GM12878 (cell line): ENCODE data around the gene TSPEAR. TPM values are rescaled to one million over a fixed set of nuclear protein-coding genes. Genes with fewer than 3 reads are reported as not detected.

Experiments
- ATAC-seq: fragments of 200-7000 bp; cut with Tn5 transposase; 3 replicates; pipeline ENCODE4 v1.9.1; 2020; ENCODE audit warnings: mild to moderate bottlenecking, moderate library complexity
- BruUV-seq: library from RNA; stranded (reverse); fragments of 400-500 nt; replicated peaks from 2 replicates; lab custom pipeline; 2021; lab: Mats Ljungman, UMichigan
- CTCF ChIA-PET: fragments of 300-600 bp; sonication (Branson Sonifier 250); formaldehyde crosslinking; extraction: SDS; loops from one replicate; lab custom pipeline; 2021; ENCODE audit warnings: inconsistent platforms; lab: Yijun Ruan, JAX
- POLR2A ChIA-PET: fragments of 350-600 bp; formaldehyde crosslinking; extraction: SDS; loops from one replicate; lab custom pipeline; 2021; ENCODE audit warnings: inconsistent platforms; lab: Charles Lee
- RAD21 ChIA-PET: fragments of 300-600 bp; sonication (Branson Sonifier 250); formaldehyde crosslinking; loops from one replicate; lab custom pipeline; 2023; ENCODE audit warnings: antibody characterized with exemption; ENCODE audit not compliant: unreplicated experiment; lab: Charles Lee
- SMC1A ChIA-PET: fragments of 300-600 bp; sonication (Branson Sonifier 250); formaldehyde crosslinking; loops from one replicate; lab custom pipeline; 2023; ENCODE audit not compliant: unreplicated experiment, uncharacterized antibody; lab: Charles Lee
- DNase-seq: peaks from one replicate; pipeline ENCODE4 v3.0.0-alpha.2; 2011; ENCODE audit warnings: low read depth, low spot score
- FAIRE-seq: peaks from 3 replicates; lab custom pipeline; 2011; peaks lifted over from hg19 to GRCh38; lab: Jason Lieb, UNC
- H2AFZ ChIP-seq: 2 replicates; pipeline ENCODE4 v1.6.0; 2011; ENCODE audit warnings: low read depth, low read length, control low read depth; ENCODE audit not compliant: control insufficient read depth
- H3K27ac ChIP-seq: 2 replicates; pipeline ENCODE4 v1.5.1; 2011; ENCODE audit warnings: control low read depth; ENCODE audit not compliant: control insufficient read depth, insufficient read depth
- H3K27me3 ChIP-seq, 2 experiments: replicated peaks in 1 of 2; 2 replicates each; pipeline versions ENCODE4 v1.6.0 to v1.6.1; 2011; ENCODE audit warnings: low read length in 1 of 2; ENCODE audit not compliant: control insufficient read depth in 2 of 2, insufficient read depth in 2 of 2
- H3K36me3 ChIP-seq, 2 experiments: 2 replicates each; pipeline ENCODE4 v1.5.1; 2011; ENCODE audit warnings: low read length in 1 of 2; ENCODE audit not compliant: control insufficient read depth in 2 of 2, insufficient read depth in 2 of 2
- H3K4me1 ChIP-seq: 2 replicates; pipeline ENCODE4 v1.6.1; 2011; ENCODE audit warnings: mild to moderate bottlenecking, low read length, moderate library complexity, mixed read lengths; ENCODE audit not compliant: control insufficient read depth, insufficient read depth
- H3K4me2 ChIP-seq: 2 replicates; pipeline ENCODE4 v1.6.0; 2011; ENCODE audit warnings: control low read depth; ENCODE audit not compliant: control insufficient read depth, insufficient read depth
- H3K4me3 ChIP-seq: fragments of 200-600 bp; sonication (generic); 2 replicates; pipeline ENCODE4 v1.5.1; 2016
- H3K79me2 ChIP-seq: 2 replicates; pipeline ENCODE4 v1.6.0; 2011; ENCODE audit warnings: low read length; ENCODE audit not compliant: control insufficient read depth, insufficient read depth
- H3K9ac ChIP-seq: 2 replicates; pipeline ENCODE4 v1.8.0; 2011; ENCODE audit warnings: low read length, control low read depth, mixed read lengths; ENCODE audit not compliant: control insufficient read depth, insufficient read depth
- H3K9me3 ChIP-seq: replicated peaks from 3 replicates; pipeline ENCODE4 v1.5.1; 2011; ENCODE audit warnings: mild to moderate bottlenecking, low read length; ENCODE audit not compliant: control insufficient read depth, insufficient read depth
- H4K20me1 ChIP-seq: 2 replicates; pipeline ENCODE4 v1.6.0; 2011; ENCODE audit not compliant: control insufficient read depth, insufficient read depth
- ASH2L ChIP-seq: fragments of 300-600, 200-600 bp; sonication (generic); IDR thresholded peaks from 2 replicates; pipeline ENCODE4 v1.6.1; 2017; ENCODE audit warnings: low read depth, mild to moderate bottlenecking, borderline replicate concordance
- BRCA1 ChIP-seq: IDR thresholded peaks from 2 replicates; pipeline ENCODE4 v1.6.1; 2011; ENCODE audit warnings: low read depth, low read length, improper control_type of control experiment
- CEBPB ChIP-seq, 2 experiments: fragments of 150-350 bp in 1 of 2; IDR thresholded peaks; 2 replicates each; pipeline ENCODE4 v1.6.1; 2012 to 2014; ENCODE audit warnings: low read depth in 2 of 2, low read length in 2 of 2, borderline replicate concordance in 1 of 2, inconsistent platforms in 1 of 2
- EZH2 ChIP-seq: IDR thresholded peaks from 2 replicates; pipeline ENCODE4 v1.6.1; 2012; ENCODE audit warnings: low read depth, mild to moderate bottlenecking, control low read depth, inconsistent platforms, low read length, borderline replicate concordance; ENCODE audit not compliant: control insufficient read depth
- KAT2A ChIP-seq: conservative IDR thresholded peaks from 2 replicates; pipeline ENCODE4 v1.6.1; 2011; ENCODE audit warnings: low read depth, low read length; ENCODE audit not compliant: control insufficient read depth
- POLR2A ChIP-seq: IDR thresholded peaks from 2 replicates; pipeline ENCODE4 v1.6.1; 2011; ENCODE audit warnings: low read depth, mild to moderate bottlenecking, low read length
- YY1 ChIP-seq: IDR thresholded peaks from 2 replicates; pipeline ENCODE4 v1.6.1; 2011; ENCODE audit warnings: low read depth, mild to moderate bottlenecking, low read length
- WGBS: methylation state at CpG from one replicate; pipeline ENCODE4 v1.1.6; 2016; ENCODE audit warnings: low lambda C conversion rate; ENCODE audit not compliant: insufficient replicate concordance, insufficient coverage; ENCODE audit errors: missing lambda C conversion rate; 5-methylcytosine and 5-hydroxymethylcytosine counted together
- in situ Hi-C: fragments of 300-500 bp; cut with MboI; formaldehyde crosslinking; loops from 9 replicates; pipeline ENCODE4 v1.14.3; 2018; ENCODE audit warnings: mixed read lengths
- intact Hi-C: fragments of 100-400 bp; cut with micrococcal nuclease; formaldehyde crosslinking; loops from one replicate; pipeline ENCODE4 v1.14.2; 2022; ENCODE audit not compliant: unreplicated experiment
- polyA plus RNA-seq, 11 experiments: library from polyadenylated mRNA; depleted of rRNA in 4 of 11; unstranded in 6 of 11; stranded (reverse) in 5 of 11; fragments of >200 nt; fragmentation: Nextera tagmentation in 4 of 11; fragmentation: Illumina TruSeq in 1 of 11; extraction: Ambion mirVana in 4 of 11; extraction: Trizol in 1 of 11; gene quantifications; 1 replicate in 1 of 11; 2 replicates in 10 of 11; pipeline versions ENCODE4 v1.2.1 to v1.2.3, GENCODE V29; 2011 to 2016; ENCODE audit warnings: inconsistent platforms in 2 of 11, missing spikeins in 2 of 11, low read depth in 1 of 11
- total RNA-seq, 4 experiments: library from RNA; depleted of rRNA in 3 of 4; stranded (reverse); fragments of >200 nt in 3 of 4; fragmentation: Illumina TruSeq in 1 of 4; extraction: Trizol in 1 of 4; gene quantifications; 2 replicates each; pipeline versions ENCODE4 v1.2.1 to v1.2.3, GENCODE V29; 2013 to 2021
- TF ChIP-seq, protein P1 (sequence below): fragments of 450-650 bp; IDR thresholded peaks from 2 replicates; pipeline ENCODE4 v1.6.1; 2016; ENCODE audit warnings: mild to moderate bottlenecking
- TF ChIP-seq, protein P2 (sequence below): fragments of 450-650 bp; formaldehyde crosslinking; IDR thresholded peaks from 2 replicates; pipeline ENCODE4 v1.5.0; 2022; ENCODE audit warnings: mild to moderate bottlenecking, missing genetic modification characterization
- TF ChIP-seq, protein P3 (sequence below): IDR thresholded peaks from 2 replicates; pipeline ENCODE4 v1.6.1; 2012; ENCODE audit warnings: mild to moderate bottlenecking, low read depth, low read length
- TF ChIP-seq, protein P4 (sequence below): IDR thresholded peaks from 2 replicates; pipeline ENCODE4 v1.6.1; 2011; ENCODE audit warnings: low read depth, low read length, improper control_type of control experiment, borderline replicate concordance

The TSPEAR gene
- total and polyA plus RNA-seq, 10 of the 15 experiments (the other 5 are each of a cell fraction or from before 2014, with no cell fraction given): not detected

DNA sequence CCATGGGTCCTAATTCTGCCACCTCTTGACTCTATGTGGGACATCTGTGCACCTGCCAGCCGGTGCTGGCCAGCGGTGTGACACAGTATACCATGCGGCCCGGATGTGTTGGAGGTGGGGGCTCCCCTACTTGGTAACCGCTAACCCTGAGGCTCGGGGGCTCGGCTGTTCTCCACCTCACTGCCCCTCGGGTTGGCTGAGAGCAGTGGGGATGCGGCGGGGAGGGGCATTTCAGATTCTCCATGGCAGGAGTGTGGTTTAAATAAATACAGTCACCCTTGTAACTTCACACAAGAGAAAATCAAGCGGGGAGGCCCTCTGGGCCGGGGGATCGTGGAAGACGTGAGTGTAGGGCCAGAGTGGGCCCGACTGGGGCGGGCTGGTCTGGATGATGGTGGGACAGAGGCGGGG is 182.4 kb downstream of the TSPEAR start (continued):
- no peak for TF ChIP-seq ASH2L

DNA sequence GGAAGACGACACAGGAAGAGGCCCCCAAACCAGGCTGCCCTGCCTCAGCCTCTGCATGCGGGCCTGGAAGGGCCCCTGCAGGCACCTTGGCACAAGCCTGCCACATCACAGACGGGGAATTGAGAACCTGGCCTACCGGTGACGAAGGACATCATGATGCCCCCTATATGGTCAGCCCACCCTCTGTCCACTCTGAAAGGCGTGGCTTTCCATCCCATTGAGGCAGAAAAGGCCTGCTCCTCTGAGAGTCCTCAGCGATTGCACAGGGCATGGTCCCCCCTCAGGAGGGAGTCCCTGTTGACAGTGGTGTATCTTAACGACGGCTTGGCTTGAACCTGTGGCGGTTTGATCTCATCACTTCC is 182.8 kb downstream of the TSPEAR start:
- no peaks in the 10 kb centered on the region for H4K20me1 ChIP-seq
- no peak for ATAC-seq
- no peaks in the 10 kb centered on the region for H3K4me1 ChIP-seq
- in situ Hi-C loops (no loop called here), intact Hi-C loops (no loop called here)
- BruUV-seq: no TSS peak
- FAIRE-seq: no peak
- WGBS: 53% methylated on average over 10 of the region's 10 CpGs
- ChIA-PET RAD21 (no interaction called here), POLR2A (no interaction called here), SMC1A (no interaction called here), CTCF (no interaction called here)
- no peak overlapping the region for H3K4me2 ChIP-seq
- H3K36me3 ChIP-seq: no peaks in the 10 kb centered on the region
- no peak overlapping the region for H3K4me3 ChIP-seq
- no peak overlapping the region for H3K9ac ChIP-seq
- H3K27ac ChIP-seq: no peak overlapping the region
- H3K27me3 ChIP-seq: no peaks in the 10 kb centered on the region
- H3K9me3 ChIP-seq: no peaks in the 10 kb centered on the region; the same call in 2 of the 3 replicates
- no peak for DNase-seq
- no peak overlapping the region for H2AFZ ChIP-seq
- H3K79me2 ChIP-seq: no peaks in the 10 kb centered on the region
- TF ChIP-seq ASH2L (no peak), EZH2 (no peak), KAT2A (no peak), CEBPB (IDR thresholded peaks at IDR 0.05; ENCODE audit: borderline replicate concordance in 1 of 2, low read depth in 2 of 2, low read length in 2 of 2) (no peak), BRCA1 (no peak), POLR2A (no peak), YY1 (no peak)
- TF ChIP-seq, protein P1, sequence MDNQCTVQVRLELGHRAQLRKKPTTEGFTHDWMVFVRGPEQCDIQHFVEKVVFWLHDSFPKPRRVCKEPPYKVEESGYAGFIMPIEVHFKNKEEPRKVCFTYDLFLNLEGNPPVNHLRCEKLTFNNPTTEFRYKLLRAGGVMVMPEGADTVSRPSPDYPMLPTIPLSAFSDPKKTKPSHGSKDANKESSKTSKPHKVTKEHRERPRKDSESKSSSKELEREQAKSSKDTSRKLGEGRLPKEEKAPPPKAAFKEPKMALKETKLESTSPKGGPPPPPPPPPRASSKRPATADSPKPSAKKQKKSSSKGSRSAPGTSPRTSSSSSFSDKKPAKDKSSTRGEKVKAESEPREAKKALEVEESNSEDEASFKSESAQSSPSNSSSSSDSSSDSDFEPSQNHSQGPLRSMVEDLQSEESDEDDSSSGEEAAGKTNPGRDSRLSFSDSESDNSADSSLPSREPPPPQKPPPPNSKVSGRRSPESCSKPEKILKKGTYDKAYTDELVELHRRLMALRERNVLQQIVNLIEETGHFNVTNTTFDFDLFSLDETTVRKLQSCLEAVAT: no peak
- TF ChIP-seq, protein P2, sequence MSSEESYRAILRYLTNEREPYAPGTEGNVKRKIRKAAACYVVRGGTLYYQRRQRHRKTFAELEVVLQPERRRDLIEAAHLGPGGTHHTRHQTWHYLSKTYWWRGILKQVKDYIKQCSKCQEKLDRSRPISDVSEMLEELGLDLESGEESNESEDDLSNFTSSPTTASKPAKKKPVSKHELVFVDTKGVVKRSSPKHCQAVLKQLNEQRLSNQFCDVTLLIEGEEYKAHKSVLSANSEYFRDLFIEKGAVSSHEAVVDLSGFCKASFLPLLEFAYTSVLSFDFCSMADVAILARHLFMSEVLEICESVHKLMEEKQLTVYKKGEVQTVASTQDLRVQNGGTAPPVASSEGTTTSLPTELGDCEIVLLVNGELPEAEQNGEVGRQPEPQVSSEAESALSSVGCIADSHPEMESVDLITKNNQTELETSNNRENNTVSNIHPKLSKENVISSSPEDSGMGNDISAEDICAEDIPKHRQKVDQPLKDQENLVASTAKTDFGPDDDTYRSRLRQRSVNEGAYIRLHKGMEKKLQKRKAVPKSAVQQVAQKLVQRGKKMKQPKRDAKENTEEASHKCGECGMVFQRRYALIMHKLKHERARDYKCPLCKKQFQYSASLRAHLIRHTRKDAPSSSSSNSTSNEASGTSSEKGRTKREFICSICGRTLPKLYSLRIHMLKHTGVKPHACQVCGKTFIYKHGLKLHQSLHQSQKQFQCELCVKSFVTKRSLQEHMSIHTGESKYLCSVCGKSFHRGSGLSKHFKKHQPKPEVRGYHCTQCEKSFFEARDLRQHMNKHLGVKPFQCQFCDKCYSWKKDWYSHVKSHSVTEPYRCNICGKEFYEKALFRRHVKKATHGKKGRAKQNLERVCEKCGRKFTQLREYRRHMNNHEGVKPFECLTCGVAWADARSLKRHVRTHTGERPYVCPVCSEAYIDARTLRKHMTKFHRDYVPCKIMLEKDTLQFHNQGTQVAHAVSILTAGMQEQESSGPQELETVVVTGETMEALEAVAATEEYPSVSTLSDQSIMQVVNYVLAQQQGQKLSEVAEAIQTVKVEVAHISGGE: no peak
- TF ChIP-seq, protein P3, sequence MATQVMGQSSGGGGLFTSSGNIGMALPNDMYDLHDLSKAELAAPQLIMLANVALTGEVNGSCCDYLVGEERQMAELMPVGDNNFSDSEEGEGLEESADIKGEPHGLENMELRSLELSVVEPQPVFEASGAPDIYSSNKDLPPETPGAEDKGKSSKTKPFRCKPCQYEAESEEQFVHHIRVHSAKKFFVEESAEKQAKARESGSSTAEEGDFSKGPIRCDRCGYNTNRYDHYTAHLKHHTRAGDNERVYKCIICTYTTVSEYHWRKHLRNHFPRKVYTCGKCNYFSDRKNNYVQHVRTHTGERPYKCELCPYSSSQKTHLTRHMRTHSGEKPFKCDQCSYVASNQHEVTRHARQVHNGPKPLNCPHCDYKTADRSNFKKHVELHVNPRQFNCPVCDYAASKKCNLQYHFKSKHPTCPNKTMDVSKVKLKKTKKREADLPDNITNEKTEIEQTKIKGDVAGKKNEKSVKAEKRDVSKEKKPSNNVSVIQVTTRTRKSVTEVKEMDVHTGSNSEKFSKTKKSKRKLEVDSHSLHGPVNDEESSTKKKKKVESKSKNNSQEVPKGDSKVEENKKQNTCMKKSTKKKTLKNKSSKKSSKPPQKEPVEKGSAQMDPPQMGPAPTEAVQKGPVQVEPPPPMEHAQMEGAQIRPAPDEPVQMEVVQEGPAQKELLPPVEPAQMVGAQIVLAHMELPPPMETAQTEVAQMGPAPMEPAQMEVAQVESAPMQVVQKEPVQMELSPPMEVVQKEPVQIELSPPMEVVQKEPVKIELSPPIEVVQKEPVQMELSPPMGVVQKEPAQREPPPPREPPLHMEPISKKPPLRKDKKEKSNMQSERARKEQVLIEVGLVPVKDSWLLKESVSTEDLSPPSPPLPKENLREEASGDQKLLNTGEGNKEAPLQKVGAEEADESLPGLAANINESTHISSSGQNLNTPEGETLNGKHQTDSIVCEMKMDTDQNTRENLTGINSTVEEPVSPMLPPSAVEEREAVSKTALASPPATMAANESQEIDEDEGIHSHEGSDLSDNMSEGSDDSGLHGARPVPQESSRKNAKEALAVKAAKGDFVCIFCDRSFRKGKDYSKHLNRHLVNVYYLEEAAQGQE: no peak
- TF ChIP-seq, protein P4, sequence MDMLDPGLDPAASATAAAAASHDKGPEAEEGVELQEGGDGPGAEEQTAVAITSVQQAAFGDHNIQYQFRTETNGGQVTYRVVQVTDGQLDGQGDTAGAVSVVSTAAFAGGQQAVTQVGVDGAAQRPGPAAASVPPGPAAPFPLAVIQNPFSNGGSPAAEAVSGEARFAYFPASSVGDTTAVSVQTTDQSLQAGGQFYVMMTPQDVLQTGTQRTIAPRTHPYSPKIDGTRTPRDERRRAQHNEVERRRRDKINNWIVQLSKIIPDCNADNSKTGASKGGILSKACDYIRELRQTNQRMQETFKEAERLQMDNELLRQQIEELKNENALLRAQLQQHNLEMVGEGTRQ: no peak
